ENCODE results near the gene RNF111.

DNA sequence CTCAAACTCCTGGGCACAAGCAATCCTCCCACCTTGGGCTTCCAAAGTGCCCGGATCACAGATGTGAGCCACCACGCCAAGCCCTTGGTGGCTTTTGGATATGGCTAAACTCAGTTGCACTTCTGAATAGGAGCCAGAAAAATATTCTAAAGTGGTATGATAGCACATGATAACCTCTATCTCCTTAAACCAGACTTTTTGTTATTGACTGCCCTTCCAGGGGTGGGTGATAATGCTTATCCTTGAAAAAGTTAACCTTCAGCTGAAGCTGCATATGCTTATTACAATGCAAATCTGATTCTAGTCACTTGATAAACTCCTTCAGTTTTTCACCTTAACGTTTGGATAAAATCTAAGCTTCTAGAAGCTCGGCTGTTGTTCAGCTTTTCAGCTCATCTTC is 123.8 kb downstream of the RNF111 start:
- TF ChIP-seq CTCF (IDR thresholded peaks at IDR 0.05): no peak
- TF ChIP-seq POLR2A (IDR thresholded peaks at IDR 0.05): no peak
